HepG2 (cell line): ENCODE measurements around the gene SEPTIN2. TPM values are rescaled to one million over a fixed set of nuclear protein-coding genes. Genes with fewer than 3 reads are reported as not detected.

Source experiments
- DNMT3B ChIP-seq: conservative IDR thresholded peaks from 2 replicates; pipeline ENCODE4 v1.6.1; 2016; ENCODE audit warnings: missing biosample characterization, control low read depth
- FOXA3 ChIP-seq: IDR thresholded peaks from 2 replicates; pipeline ENCODE4 v1.6.1; 2016; ENCODE audit warnings: missing genetic modification reagents, missing compliant biosample characterization
- HDAC2 ChIP-seq: sonication (generic); formaldehyde crosslinking; IDR thresholded peaks from 2 replicates; pipeline ENCODE4 v1.4.0; 2020; ENCODE audit warnings: missing genetic modification reagents
- KAT7 ChIP-seq: IDR thresholded peaks from 2 replicates; pipeline ENCODE4 v1.6.1; 2018; ENCODE audit warnings: borderline replicate concordance, missing compliant biosample characterization
- MYC ChIP-seq: sonication (generic); formaldehyde crosslinking; IDR thresholded peaks from 2 replicates; pipeline ENCODE4 v1.9.0; 2021; ENCODE audit warnings: missing genetic modification reagents, borderline replicate concordance
- NFYC ChIP-seq: IDR thresholded peaks from 2 replicates; pipeline ENCODE4 v1.6.1; 2016; ENCODE audit warnings: missing genetic modification reagents, missing compliant biosample characterization
- RBAK ChIP-seq: sonication (generic); formaldehyde crosslinking; IDR thresholded peaks from 2 replicates; pipeline ENCODE4 v1.5.1; 2020; ENCODE audit warnings: mild to moderate bottlenecking, missing genetic modification reagents
- RCOR2 ChIP-seq: IDR thresholded peaks from 2 replicates; pipeline ENCODE4 v1.6.1; 2016; ENCODE audit warnings: missing biosample characterization, missing genetic modification reagents
- RELA ChIP-seq: sonication (generic); formaldehyde crosslinking; IDR thresholded peaks from 2 replicates; pipeline ENCODE4 v1.4.0; 2020; ENCODE audit warnings: missing genetic modification reagents
- SRSF9 ChIP-seq: fragments of 200-400 bp; formaldehyde crosslinking; IDR thresholded peaks from 2 replicates; pipeline ENCODE4 v1.6.1; 2018; ENCODE audit warnings: borderline replicate concordance, mild to moderate bottlenecking, low read depth, low read length; ENCODE audit not compliant: insufficient read depth, poor library complexity, severe bottlenecking
- STAT6 ChIP-seq: sonication (generic); formaldehyde crosslinking; IDR thresholded peaks from 2 replicates; pipeline ENCODE4 v1.4.0; 2020; ENCODE audit warnings: missing genetic modification reagents, mild to moderate bottlenecking, borderline replicate concordance
- TFE3 ChIP-seq: IDR thresholded peaks from 2 replicates; pipeline ENCODE4 v1.6.1; 2016
- ZEB1 ChIP-seq: IDR thresholded peaks from 2 replicates; pipeline ENCODE4 v1.6.1; 2012; ENCODE audit warnings: mild to moderate bottlenecking, low read depth, inconsistent platforms; ENCODE audit not compliant: insufficient replicate concordance
- ZFP41 ChIP-seq: sonication (generic); formaldehyde crosslinking; IDR thresholded peaks from 2 replicates; pipeline ENCODE4 v1.4.0; 2020; ENCODE audit warnings: mild to moderate bottlenecking, missing genetic modification reagents, borderline replicate concordance
- ZFP91 ChIP-seq: sonication (generic); formaldehyde crosslinking; IDR thresholded peaks from 2 replicates; pipeline ENCODE4 v1.9.0; 2022; ENCODE audit warnings: missing genetic modification reagents, mild to moderate bottlenecking, borderline replicate concordance
- ZNF124 ChIP-seq: sonication (generic); formaldehyde crosslinking; IDR thresholded peaks from 2 replicates; pipeline ENCODE4 v1.4.0; 2020; ENCODE audit warnings: missing genetic modification reagents
- ZNF615 ChIP-seq: sonication (generic); formaldehyde crosslinking; IDR thresholded peaks from 2 replicates; pipeline ENCODE4 v1.5.0; 2020; ENCODE audit warnings: mild to moderate bottlenecking, missing genetic modification reagents, borderline replicate concordance
- ZNF747 ChIP-seq: sonication (generic); formaldehyde crosslinking; IDR thresholded peaks from 2 replicates; pipeline ENCODE4 v1.8.1; 2023; ENCODE audit warnings: missing genetic modification reagents, mild to moderate bottlenecking, borderline replicate concordance
- ZNF83 ChIP-seq: sonication (generic); formaldehyde crosslinking; IDR thresholded peaks from 2 replicates; pipeline ENCODE4 v1.4.0; 2020; ENCODE audit warnings: missing genetic modification reagents, mild to moderate bottlenecking, borderline replicate concordance
- polyA plus RNA-seq, 8 experiments: library from polyadenylated mRNA; depleted of rRNA in 3 of 8; stranded (reverse) in 7 of 8; unstranded in 1 of 8; fragments of >200 nt; fragmentation: Illumina TruSeq in 4 of 8; extraction: Trizol in 4 of 8; gene quantifications; 2 replicates each; pipeline versions ENCODE4 v1.2.1 to v1.2.3, GENCODE V29; 2011 to 2016; ENCODE audit warnings: low read depth in 4 of 8, missing spikeins in 1 of 8, mixed read lengths in 1 of 8; ENCODE audit not compliant: insufficient read depth in 1 of 8
- total RNA-seq, 5 experiments: library from RNA; depleted of rRNA; stranded (reverse); fragments of >200 nt; fragmentation: Illumina TruSeq; extraction: Trizol; gene quantifications; 2 replicates each; pipeline ENCODE4 v1.2.3, GENCODE V29; 2016; ENCODE audit warnings: low read depth in 1 of 5
- TF ChIP-seq, protein P1 (sequence below): sonication (generic); formaldehyde crosslinking; IDR thresholded peaks from 2 replicates; pipeline ENCODE4 v1.5.0; 2020; ENCODE audit warnings: mild to moderate bottlenecking, missing genetic modification reagents

Gene SEPTIN2
- total and polyA plus RNA-seq, 2 of the 13 experiments (the other 11 are each of a cell fraction or from before 2014, with no cell fraction given) = 493 to 733 TPM

- TF ChIP-seq, protein P1, sequence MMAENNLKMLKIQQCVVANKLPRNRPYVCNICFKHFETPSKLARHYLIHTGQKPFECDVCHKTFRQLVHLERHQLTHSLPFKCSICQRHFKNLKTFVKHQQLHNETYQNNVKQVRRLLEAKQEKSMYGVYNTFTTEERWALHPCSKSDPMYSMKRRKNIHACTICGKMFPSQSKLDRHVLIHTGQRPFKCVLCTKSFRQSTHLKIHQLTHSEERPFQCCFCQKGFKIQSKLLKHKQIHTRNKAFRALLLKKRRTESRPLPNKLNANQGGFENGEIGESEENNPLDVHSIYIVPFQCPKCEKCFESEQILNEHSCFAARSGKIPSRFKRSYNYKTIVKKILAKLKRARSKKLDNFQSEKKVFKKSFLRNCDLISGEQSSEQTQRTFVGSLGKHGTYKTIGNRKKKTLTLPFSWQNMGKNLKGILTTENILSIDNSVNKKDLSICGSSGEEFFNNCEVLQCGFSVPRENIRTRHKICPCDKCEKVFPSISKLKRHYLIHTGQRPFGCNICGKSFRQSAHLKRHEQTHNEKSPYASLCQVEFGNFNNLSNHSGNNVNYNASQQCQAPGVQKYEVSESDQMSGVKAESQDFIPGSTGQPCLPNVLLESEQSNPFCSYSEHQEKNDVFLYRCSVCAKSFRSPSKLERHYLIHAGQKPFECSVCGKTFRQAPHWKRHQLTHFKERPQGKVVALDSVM (CRISPR knock-in tag) = 0 out of 2 replicates have a peak, but pooled peaks have one; percentile 24
- no peak for TF ChIP-seq SRSF9
- no peak; the same call in 1 of the 2 replicates for TF ChIP-seq ZNF747 (CRISPR knock-in tag)
- no peak for TF ChIP-seq DNMT3B (CRISPR knock-in tag)
- peak; percentile 75 for TF ChIP-seq KAT7 (CRISPR knock-in tag)
- TF ChIP-seq ZNF124 (CRISPR knock-in tag) = no peak
- TF ChIP-seq RBAK (CRISPR knock-in tag) = no peak
- no peak; the same call in 1 of the 2 replicates for TF ChIP-seq MYC (CRISPR knock-in tag)
- peak; percentile 94 for TF ChIP-seq ZEB1
- TF ChIP-seq RELA (CRISPR knock-in tag) = no peak
- TF ChIP-seq FOXA3 (CRISPR knock-in tag) = peak; percentile 53; the same call in 1 of the 2 replicates
- TF ChIP-seq TFE3 (CRISPR knock-in tag) = peak; percentile 91
- TF ChIP-seq STAT6 (CRISPR knock-in tag) = no peak; the same call in 1 of the 2 replicates
- TF ChIP-seq ZNF615 = 0 out of 2 replicates have a peak, but pooled peaks have one; percentile 55
- TF ChIP-seq ZFP91 (CRISPR knock-in tag) = peak; percentile 76
- TF ChIP-seq ZNF83 (CRISPR knock-in tag) = no peak
- TF ChIP-seq HDAC2 (CRISPR knock-in tag) = peak; percentile 85
- no peak for TF ChIP-seq ZFP41 (CRISPR knock-in tag)
- no peak for TF ChIP-seq NFYC (CRISPR knock-in tag)
- peak; percentile 10; the same call in 1 of the 2 replicates for TF ChIP-seq RCOR2 (CRISPR knock-in tag)
Measured at GRCh38 chr2:241350878-241351639, 35.3 kb downstream of the SEPTIN2 start (continued).
